Measurements from ENCODE around the gene FGFRL1. TPM values are rescaled to one million over a fixed set of nuclear protein-coding genes. Genes with fewer than 3 reads are reported as not detected.

FGFRL1 gene
- total and polyA plus RNA-seq, 5 experiments from 2014 or later = 0.65 to 18.4 (median 1.2) TPM

- peaks cover 10 to 50% (median 29%) of the 10 kb centered on the region in 5 donors for H3K27me3 Mint-ChIP-seq
- peak overlapping the region in 5 of 10 donors; percentile 43 to 80 (median 53) for H3K27ac Mint-ChIP-seq
- H3K4me3 Mint-ChIP-seq = peak overlapping the region; percentile 66 to 96 (median 81)
- H3K4me1 Mint-ChIP-seq = peaks cover 7 to 19% (median 17%) of the 10 kb centered on the region in 4 donors
- H3K9me3 Mint-ChIP-seq = no peaks in the 10 kb centered on the region
- peaks cover 0 to 5% (median 3%) of the 10 kb centered on the region in 3 donors for H3K36me3 Mint-ChIP-seq
- POLR2A ChIA-PET = interaction anchor here (0.6 to 3.2 kb wide), 3 partner anchors 22 to 714 kb away, joined by 3 to 12 read pairs (median 3); partner anchors contain the start of gene IDUA
- DNase-seq (peak in 8 of 10 donors; percentile 16 to 72 (median 39)), ATAC-seq (peak in 1 of 2 donors; percentile 14)
Measured at GRCh38 chr4:1008840-1009541, 2.4 kb upstream of the FGFRL1 start.

GRCh38 chr4:1009542-1010394 lies 1.7 kb upstream of the FGFRL1 start:
- ATAC-seq = peak; percentile 30 to 43
- peaks cover 0 to 3% (median 2%) of the 10 kb centered on the region in 3 donors for H3K36me3 Mint-ChIP-seq
- H3K9me3 Mint-ChIP-seq = no peaks in the 10 kb centered on the region
- H3K4me3 Mint-ChIP-seq = peak overlapping the region; percentile 79 to 96 (median 92)
- DNase-seq = peak; percentile 39 to 85 (median 72)
- H3K27ac Mint-ChIP-seq = peak overlapping the region in 8 of 10 donors; percentile 53 to 96 (median 82)
- POLR2A ChIA-PET = interaction anchor here (0.6 to 3.2 kb wide), 10 partner anchors 23 to 713 kb away, joined by 3 to 12 read pairs (median 3); partner anchors contain the start of genes CTBP1, GAK, IDUA and MYL5
- H3K27me3 Mint-ChIP-seq = peaks cover 9 to 42% (median 27%) of the 10 kb centered on the region in 5 donors
- H3K4me1 Mint-ChIP-seq = peaks cover 9 to 20% (median 17%) of the 10 kb centered on the region in 4 donors

- Mint-ChIP-seq H3K9me3 (no peaks in the 10 kb centered on the region), H3K4me1 (peaks cover 9 to 20% (median 17%) of the 10 kb centered on the region in 4 donors), H3K4me3 (peak overlapping the region; percentile 83 to 96 (median 92)), H3K27me3 (peaks cover 8 to 39% (median 25%) of the 10 kb centered on the region in 5 donors), H3K27ac (peak overlapping the region; percentile 81 to 97 (median 94)), H3K36me3 (peaks cover 0 to 3% (median 1%) of the 10 kb centered on the region in 3 donors)
- peak; percentile 45 to 78 (median 58) for DNase-seq
- peak; percentile 35 to 52 for ATAC-seq
- POLR2A ChIA-PET = interaction anchor here (0.9 to 3.2 kb wide), 9 partner anchors 24 to 336 kb away, joined by 3 to 12 read pairs (median 4); partner anchors contain the start of genes CTBP1, GAK, IDUA and MYL5
Measured at GRCh38 chr4:1010395-1011021, 918 bp upstream of the FGFRL1 start.

GRCh38 chr4:1011666-1012033 lies 224 bp downstream of the FGFRL1 start:
- Mint-ChIP-seq H3K36me3 (peaks cover 0 to 3% (median 1%) of the 10 kb centered on the region in 3 donors), H3K27ac (no peak overlapping the region), H3K4me3 (peak overlapping the region in 4 of 10 donors; percentile 43 to 60 (median 51)), H3K27me3 (peaks cover 8 to 28% (median 20%) of the 10 kb centered on the region in 5 donors), H3K4me1 (peaks cover 9 to 20% (median 17%) of the 10 kb centered on the region in 4 donors), H3K9me3 (no peaks in the 10 kb centered on the region)
- DNase-seq (no peak), ATAC-seq (peak in 1 of 2 donors; percentile 3)
- POLR2A ChIA-PET = interaction anchor here (3.2 kb wide), 1 partner anchor 25 kb away, joined by 12 read pairs; the partner anchor contains the start of gene IDUA

- no peaks in the 10 kb centered on the region for H3K9me3 Mint-ChIP-seq
- POLR2A ChIA-PET = no interaction called here
- peak in 6 of 10 donors; percentile 12 to 41 (median 32) for DNase-seq
- peaks cover 4 to 22% (median 15%) of the 10 kb centered on the region in 5 donors for H3K27me3 Mint-ChIP-seq
- peak overlapping the region; percentile 60 to 88 (median 67) for H3K4me3 Mint-ChIP-seq
- peaks cover 9 to 20% (median 17%) of the 10 kb centered on the region in 4 donors for H3K4me1 Mint-ChIP-seq
- H3K36me3 Mint-ChIP-seq = peaks cover 0 to 3% (median 1%) of the 10 kb centered on the region in 3 donors
- peak overlapping the region in 1 of 10 donors; percentile 51 for H3K27ac Mint-ChIP-seq
- peak in 1 of 2 donors; percentile 3 for ATAC-seq
Measured at GRCh38 chr4:1012034-1012739, 761 bp downstream of the FGFRL1 start.

- peak overlapping the region in 9 of 10 donors; percentile 29 to 68 (median 52) for H3K4me3 Mint-ChIP-seq
- H3K36me3 Mint-ChIP-seq = peaks cover 0 to 3% (median 0%) of the 10 kb centered on the region in 3 donors
- peaks cover 1 to 10% (median 6%) of the 10 kb centered on the region in 5 donors for H3K27me3 Mint-ChIP-seq
- ATAC-seq (no peak), DNase-seq (no peak)
- H3K27ac Mint-ChIP-seq = no peak overlapping the region
- H3K4me1 Mint-ChIP-seq = peaks cover 9 to 20% (median 16%) of the 10 kb centered on the region in 4 donors
- no peaks in the 10 kb centered on the region for H3K9me3 Mint-ChIP-seq
- POLR2A ChIA-PET = no interaction called here
Measured at GRCh38 chr4:1013225-1014073, 2.0 kb downstream of the FGFRL1 start.

GRCh38 chr4:1014291-1015167 lies 3.1 kb downstream of the FGFRL1 start:
- no peaks in the 10 kb centered on the region for H3K36me3 Mint-ChIP-seq
- H3K4me1 Mint-ChIP-seq = peaks cover 6 to 14% (median 10%) of the 10 kb centered on the region in 4 donors
- POLR2A ChIA-PET = interaction anchor here (0.7 kb wide), 1 partner anchor 12 kb away, joined by 3 read pairs; no protein-coding TSS in a partner anchor
- no peaks in the 10 kb centered on the region for H3K9me3 Mint-ChIP-seq
- H3K4me3 Mint-ChIP-seq = peak overlapping the region in 7 of 10 donors; percentile 29 to 68 (median 52)
- ATAC-seq = no peak
- H3K27ac Mint-ChIP-seq = peak overlapping the region in 1 of 10 donors; percentile 1
- H3K27me3 Mint-ChIP-seq = no peaks in the 10 kb centered on the region
- no peak for DNase-seq

GRCh38 chr4:1015179-1015578 lies 3.8 kb downstream of the FGFRL1 start:
- ATAC-seq (no peak), DNase-seq (no peak)
- Mint-ChIP-seq H3K9me3 (no peaks in the 10 kb centered on the region), H3K4me1 (peaks cover 6 to 14% (median 10%) of the 10 kb centered on the region in 4 donors), H3K36me3 (no peaks in the 10 kb centered on the region), H3K4me3 (no peak overlapping the region), H3K27ac (no peak overlapping the region), H3K27me3 (no peaks in the 10 kb centered on the region)
- POLR2A ChIA-PET = no interaction called here

- H3K4me1 Mint-ChIP-seq = peaks cover under 1 to 9% (median 5%) of the 10 kb centered on the region in 4 donors
- DNase-seq = no peak
- POLR2A ChIA-PET = no interaction called here
- H3K4me3 Mint-ChIP-seq = no peak overlapping the region
- ATAC-seq = no peak
- no peaks in the 10 kb centered on the region for H3K27me3 Mint-ChIP-seq
- no peaks in the 10 kb centered on the region for H3K9me3 Mint-ChIP-seq
- no peaks in the 10 kb centered on the region for H3K36me3 Mint-ChIP-seq
- no peak overlapping the region for H3K27ac Mint-ChIP-seq
Measured at GRCh38 chr4:1015746-1016145, 4.3 kb downstream of the FGFRL1 start.

- Mint-ChIP-seq H3K36me3 (no peaks in the 10 kb centered on the region), H3K4me1 (peaks cover 0 to 11% (median 5%) of the 10 kb centered on the region in 4 donors), H3K27ac (no peak overlapping the region), H3K4me3 (no peak overlapping the region), H3K9me3 (no peaks in the 10 kb centered on the region), H3K27me3 (no peaks in the 10 kb centered on the region)
- DNase-seq (no peak), ATAC-seq (no peak)
- POLR2A ChIA-PET = no interaction called here
Measured at GRCh38 chr4:1017211-1017610, 5.8 kb downstream of the FGFRL1 start.

Data from naive thymus-derived CD8-positive, alpha-beta T cell (primary cell).